Effector CD4-positive, alpha-beta T cell (primary cell): ENCODE measurements around the gene FLT1.

Experiments used
- DNase-seq: peaks from one replicate; pipeline ENCODE4 v3.0.0-alpha.2; 2020

FLT1 gene

GRCh38 chr13:28457521-28457920, 37.4 kb downstream of the FLT1 start:
- DNase-seq = no peak

DNA sequence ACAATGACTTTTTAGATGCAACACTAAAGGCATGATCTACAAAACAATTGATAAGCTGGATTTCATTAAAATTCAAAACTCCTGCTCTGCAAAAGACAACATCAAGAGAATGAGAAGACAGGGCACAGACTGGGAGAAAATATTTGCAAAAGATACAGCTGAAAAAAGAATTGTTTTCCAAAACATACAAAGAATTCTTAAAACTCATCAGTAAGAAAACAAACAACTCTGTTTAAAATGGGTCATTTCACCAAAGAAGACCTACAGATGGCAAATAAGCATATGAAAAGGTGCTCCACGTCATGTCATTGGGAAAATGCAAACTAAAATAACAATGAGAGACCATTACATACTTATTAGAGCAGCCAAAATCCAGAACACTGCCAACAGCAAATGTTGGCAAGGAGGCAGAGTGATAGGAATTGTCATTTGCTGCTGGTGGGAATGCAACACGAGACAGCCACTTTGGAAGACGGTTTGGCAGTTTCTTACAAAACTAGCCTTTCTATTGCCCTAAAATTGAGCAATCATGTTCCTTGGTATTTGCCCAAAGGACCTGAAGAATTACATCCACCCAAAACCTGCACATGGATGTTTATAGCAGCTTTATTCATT, 39.2 kb downstream of the FLT1 start:
- DNase-seq = no peak

- no peak for DNase-seq
These were observed 42.2 kb downstream of the FLT1 start for GRCh38 chr13:28452755-28453154.

- no peak for DNase-seq
These were observed 43.3 kb downstream of the FLT1 start for GRCh38 chr13:28451482-28452217.

- no peak for DNase-seq
These were observed 44.8 kb downstream of the FLT1 start for GRCh38 chr13:28449826-28450773.

DNA sequence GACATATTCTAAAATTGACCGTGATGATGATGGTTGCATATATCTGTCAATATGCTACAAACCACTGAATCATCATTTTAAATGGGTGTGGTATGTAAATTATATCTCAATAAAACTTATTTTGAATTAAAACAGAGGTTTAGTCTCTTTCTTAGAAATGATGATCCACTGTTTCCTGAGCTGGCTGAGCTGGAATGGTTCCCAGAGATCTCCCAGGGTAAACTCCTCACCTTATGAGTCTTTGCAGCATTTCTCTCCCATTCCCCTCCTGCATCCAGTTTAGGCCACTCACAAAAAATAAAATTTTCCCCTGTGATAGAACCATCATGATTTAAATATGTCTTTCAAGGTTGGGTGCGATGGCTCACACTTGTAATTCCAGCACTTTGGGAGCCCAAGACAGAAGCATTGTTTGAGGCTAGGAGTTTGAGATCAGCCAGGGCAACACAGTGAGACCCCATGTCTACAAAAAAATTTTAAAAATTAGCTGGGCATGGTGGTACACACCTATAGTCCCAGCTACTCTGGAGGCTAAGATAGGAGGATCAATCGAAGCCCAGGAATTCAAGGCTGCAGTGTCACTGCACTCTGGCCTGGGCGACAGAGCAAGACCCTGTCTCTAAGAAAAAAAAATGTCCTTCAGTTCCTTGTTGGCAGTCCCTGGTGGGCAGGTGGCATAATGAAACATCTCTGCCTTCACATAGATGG, 46.1 kb downstream of the FLT1 start:
- no peak for DNase-seq

DNA sequence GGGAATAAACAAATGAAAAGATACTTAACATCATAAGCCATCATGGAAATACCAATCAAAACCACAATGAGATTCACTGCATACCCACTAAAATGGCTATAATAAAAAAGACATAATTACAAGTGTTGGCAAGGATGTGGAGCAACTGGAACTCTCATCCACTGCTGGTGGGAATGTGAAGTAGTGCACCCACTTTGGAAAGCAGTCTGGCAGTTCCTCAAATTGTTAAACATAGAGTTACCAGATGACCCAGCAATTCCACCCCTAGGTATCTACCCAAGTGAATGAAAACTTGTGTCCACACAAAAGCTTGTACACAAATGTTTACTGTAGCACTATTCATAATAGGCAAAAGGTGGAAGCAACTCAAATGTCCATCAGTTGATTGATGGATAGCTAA, 46.9 kb downstream of the FLT1 start:
- DNase-seq = no peak

- no peak for DNase-seq
These were observed 47.7 kb downstream of the FLT1 start for GRCh38 chr13:28447206-28447605.

DNA sequence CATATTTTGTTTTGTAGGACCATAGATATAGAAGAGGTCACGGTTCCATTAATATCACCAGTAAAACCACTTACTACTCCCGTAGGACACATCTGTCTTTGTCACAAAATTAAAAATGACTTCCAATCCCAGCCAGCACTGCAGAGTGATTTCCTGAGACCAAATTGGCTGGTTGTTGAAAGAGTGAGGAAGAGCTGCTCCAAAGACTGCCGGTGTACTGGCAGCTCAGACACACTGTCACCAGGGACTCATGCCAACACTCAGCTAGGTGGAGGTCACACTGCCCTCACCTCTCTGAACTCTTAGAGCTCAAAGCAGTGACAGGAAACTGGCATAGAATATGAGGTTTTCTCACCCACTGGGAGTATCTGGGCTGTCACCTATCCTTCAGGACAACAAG, 52.1 kb downstream of the FLT1 start:
- DNase-seq = no peak

- DNase-seq = no peak
These were observed 53.4 kb downstream of the FLT1 start for GRCh38 chr13:28441529-28441928.

DNA sequence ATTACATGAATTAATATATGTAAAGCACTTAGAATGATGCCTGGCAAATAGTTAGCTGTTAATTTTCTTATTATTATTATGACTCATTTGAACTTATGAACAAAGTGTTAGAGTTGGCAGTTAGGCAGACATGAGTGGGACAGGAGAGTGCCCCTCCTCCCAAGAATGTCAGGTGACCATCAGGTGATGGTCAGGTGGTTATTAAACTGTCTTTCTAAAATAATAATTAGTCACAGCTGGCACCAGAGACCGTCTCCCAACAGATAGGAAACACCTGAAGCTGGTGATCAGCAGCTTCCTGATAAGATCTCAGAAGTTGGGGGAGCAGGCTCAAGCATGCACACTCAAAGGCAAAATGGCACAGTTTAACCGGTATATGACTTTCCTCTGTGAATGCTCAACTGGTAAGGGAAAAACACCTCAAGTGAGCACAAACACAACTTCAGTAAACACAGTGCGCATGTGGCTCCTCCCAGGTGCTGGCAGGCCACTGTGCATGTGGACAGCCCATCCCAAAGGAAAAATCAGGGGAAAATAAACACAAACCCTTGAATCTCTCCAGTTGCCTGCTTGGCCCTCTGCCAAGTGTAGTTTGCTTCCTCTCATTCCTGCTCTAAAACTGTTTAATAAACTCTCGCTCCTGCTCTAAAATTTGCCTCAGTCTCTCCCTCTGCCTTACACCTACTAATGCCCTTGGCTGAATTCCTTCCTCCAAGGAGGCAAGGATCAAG, 54.0 kb downstream of the FLT1 start:
- no peak for DNase-seq

GRCh38 chr13:28438598-28439334, 56.2 kb downstream of the FLT1 start:
- no peak for DNase-seq

DNA sequence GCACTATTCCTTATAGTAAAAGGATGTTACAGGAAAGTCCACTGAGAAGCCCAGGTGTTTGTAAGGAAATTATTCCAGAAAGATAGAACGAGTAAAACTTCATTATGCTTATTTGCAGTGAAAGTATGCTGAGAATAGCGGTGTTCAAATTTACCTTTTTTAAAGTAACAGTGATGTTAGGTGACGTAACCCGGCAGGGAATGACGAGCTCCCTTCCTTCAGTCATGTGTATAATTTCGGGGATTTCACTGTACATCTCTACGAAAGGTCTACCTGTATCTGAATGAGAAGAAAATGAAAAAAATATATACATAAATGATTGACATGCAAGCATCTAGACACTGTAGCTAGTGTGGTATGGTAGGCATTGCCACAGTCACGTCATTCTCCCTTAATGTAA, 56.9 kb downstream of the FLT1 start:
- no peak for DNase-seq

DNA sequence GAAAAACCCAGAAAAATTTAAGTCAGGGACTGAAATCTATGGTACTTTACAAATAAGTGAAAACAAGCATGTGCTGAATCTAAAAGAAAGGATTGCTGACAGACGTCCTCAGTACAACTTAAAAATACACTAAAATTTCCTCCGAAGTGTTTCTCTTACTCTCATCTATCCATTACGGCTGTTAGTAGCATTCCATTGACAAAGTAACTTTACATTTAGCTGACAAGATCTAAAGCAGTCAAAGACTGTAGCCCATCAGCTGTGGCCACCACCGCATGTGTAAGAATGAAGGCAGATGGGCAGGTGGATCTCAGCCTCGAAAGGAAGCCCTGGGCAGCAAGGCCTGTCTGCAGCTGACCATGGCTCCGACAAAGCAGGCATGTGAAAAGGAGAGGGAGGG, 59.0 kb downstream of the FLT1 start:
- no peak for DNase-seq

DNA sequence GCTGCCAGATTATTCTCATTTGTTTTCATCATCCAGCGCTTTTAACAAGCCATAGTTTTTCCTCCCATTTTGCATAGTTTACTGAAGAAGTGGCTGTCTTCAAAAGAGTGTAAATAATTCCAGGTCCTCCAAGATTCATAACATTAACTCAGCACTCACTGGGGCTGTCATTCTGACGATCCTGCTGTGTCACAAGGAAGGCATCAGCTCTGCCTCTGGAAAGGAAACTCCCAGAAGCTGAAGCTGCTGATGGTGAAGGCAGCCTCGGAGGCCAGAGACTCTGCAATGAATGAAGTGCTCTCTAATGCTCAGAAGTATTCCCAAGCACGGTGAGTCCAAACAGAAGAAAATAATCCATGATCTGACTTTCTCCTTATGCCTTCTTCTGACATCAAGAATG, 60.0 kb downstream of the FLT1 start:
- DNase-seq = no peak

DNA sequence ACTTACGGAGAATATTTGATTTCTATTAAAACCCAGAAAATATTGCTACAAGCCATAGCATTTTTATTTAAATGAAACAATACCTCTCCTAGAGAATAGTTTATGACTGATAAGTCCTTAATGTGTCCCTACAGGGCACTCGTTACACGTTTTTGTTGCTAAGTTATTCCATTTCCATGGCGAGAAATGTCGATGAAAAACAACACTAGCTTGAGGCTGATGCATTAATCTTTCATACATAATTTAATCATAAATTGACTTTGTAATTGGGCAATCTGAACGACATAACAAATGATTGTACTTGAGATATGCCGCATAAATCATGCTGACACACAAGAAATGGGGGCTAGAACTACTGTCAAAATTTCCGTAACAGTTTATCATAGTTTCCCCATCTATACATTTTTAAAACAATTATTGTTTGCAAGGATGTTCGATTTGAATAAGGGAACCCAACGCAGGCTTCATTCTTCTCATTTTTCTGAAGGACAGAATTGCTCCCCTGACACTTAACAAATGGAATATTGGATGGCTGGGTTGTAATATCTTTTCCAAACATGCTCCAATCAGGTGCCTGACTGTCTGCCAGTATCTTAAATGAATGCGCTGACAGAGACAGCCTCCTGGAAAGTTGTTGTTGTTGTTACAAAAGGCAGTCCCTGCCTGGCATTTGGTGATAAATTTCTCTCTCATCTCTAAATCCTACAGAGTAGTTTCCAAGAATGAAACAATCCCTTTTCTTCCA, 61.9 kb downstream of the FLT1 start:
- no peak for DNase-seq

GRCh38 chr13:28429685-28430290, 65.1 kb downstream of the FLT1 start:
- no peak for DNase-seq

- no peak for DNase-seq
These were observed 65.8 kb downstream of the FLT1 start for GRCh38 chr13:28429096-28429495.

DNA sequence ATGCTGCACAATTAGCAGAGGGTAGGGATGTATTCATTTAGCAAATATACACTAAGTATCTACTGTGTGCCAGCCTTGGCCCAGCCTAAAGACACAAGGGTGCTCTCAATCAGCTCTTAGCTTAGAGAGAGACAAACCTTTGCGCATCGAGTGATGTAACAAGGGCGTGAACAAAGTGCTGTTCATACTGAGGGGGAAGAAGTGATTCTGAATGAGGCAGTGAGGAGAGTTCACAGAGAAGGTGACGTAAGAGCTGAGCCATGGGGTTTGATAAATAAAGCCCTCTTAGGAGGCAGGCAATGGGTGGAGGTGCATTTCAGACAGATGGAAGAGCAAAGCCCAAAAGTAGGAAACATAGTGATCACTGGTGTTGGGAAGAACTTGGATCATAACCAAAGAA, 68.5 kb downstream of the FLT1 start:
- no peak for DNase-seq

DNA sequence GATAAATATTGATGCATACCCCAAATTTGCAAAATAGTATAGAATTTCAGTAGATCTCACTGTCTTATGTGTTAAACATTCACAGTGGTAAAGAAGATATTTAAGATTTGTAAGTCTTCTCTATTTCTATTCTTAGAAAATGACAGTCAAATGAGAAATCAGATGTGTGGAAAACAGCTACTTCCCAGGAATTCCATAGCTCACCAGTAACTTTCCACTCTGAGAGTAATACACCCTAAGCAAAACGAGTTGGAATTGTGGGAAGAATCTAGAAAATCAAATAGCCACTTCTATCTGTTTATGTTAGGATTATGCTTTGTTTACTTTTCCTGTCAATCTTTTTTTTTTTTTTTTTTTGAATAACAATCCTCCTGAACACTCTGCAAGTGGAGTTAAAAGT, 69.1 kb downstream of the FLT1 start:
- no peak for DNase-seq
